MM.1S (cell line): Measurements from ENCODE around the gene C10orf95.

Experiments used
- DNase-seq: peaks from one replicate; pipeline ENCODE4 v3.0.0-alpha.2; 2015
- H2AFZ ChIP-seq: fragments of 300-600 bp; sonication (generic); 2 replicates; pipeline ENCODE4 v1.6.0; 2016; ENCODE audit warnings: antibody characterized with exemption, low read length
- H3F3A ChIP-seq: fragments of 300-600 bp; sonication (generic); 2 replicates; pipeline ENCODE4 v1.6.1; 2016; ENCODE audit warnings: mild to moderate bottlenecking, antibody characterized with exemption, low read length, moderate library complexity, mixed read lengths; ENCODE audit not compliant: insufficient read depth
- H3K27ac ChIP-seq: fragments of 300-600 bp; sonication (generic); 2 replicates; pipeline ENCODE4 v1.5.1; 2016; ENCODE audit warnings: mild to moderate bottlenecking, low read length
- H3K27me3 ChIP-seq: fragments of 300-600 bp; sonication (generic); replicated peaks from 2 replicates; pipeline ENCODE4 v1.6.0; 2016; ENCODE audit warnings: low read length; ENCODE audit not compliant: insufficient read depth
- H3K36me3 ChIP-seq: fragments of 300-600 bp; sonication (generic); replicated peaks from 2 replicates; pipeline ENCODE4 v1.6.1; 2016; ENCODE audit warnings: mild to moderate bottlenecking, low read length, mixed read lengths; ENCODE audit not compliant: insufficient read depth
- H3K4me1 ChIP-seq: fragments of 300-600 bp; sonication (generic); 2 replicates; pipeline ENCODE4 v1.6.1; 2016; ENCODE audit warnings: low read length, mixed read lengths
- H3K4me2 ChIP-seq: fragments of 300-600 bp; sonication (generic); 2 replicates; pipeline ENCODE4 v1.6.0; 2016; ENCODE audit warnings: low read depth, low read length
- H3K4me3 ChIP-seq: fragments of 300-600 bp; sonication (generic); 2 replicates; pipeline ENCODE4 v1.5.1; 2016; ENCODE audit warnings: low read length, mixed read lengths
- H3K79me2 ChIP-seq: fragments of 300-600 bp; sonication (generic); 2 replicates; pipeline ENCODE4 v1.6.1; 2016; ENCODE audit warnings: mixed run types, low read length, mixed read lengths
- H3K9ac ChIP-seq: fragments of 300-600 bp; sonication (generic); 2 replicates; pipeline ENCODE4 v1.6.1; 2016; ENCODE audit warnings: low read length, mixed read lengths
- H3K9me2 ChIP-seq: fragments of 300-600 bp; sonication (generic); replicated peaks from 2 replicates; pipeline ENCODE4 v1.6.1; 2016; ENCODE audit warnings: mild to moderate bottlenecking, low read length, mixed read lengths; ENCODE audit not compliant: insufficient read depth
- H3K9me3 ChIP-seq: fragments of 300-600 bp; sonication (generic); replicated peaks from 2 replicates; pipeline ENCODE4 v1.6.1; 2016; ENCODE audit warnings: mild to moderate bottlenecking, low read length, mixed read lengths; ENCODE audit not compliant: insufficient read depth
- H4K20me1 ChIP-seq: fragments of 300-600 bp; sonication (generic); 2 replicates; pipeline ENCODE4 v1.6.1; 2016; ENCODE audit warnings: mild to moderate bottlenecking, low read length, moderate library complexity, mixed read lengths; ENCODE audit not compliant: insufficient read depth
- CTCF ChIP-seq: fragments of 300-600 bp; sonication (generic); IDR thresholded peaks from 2 replicates; pipeline ENCODE4 v1.5.1; 2016; ENCODE audit warnings: antibody characterized with exemption, low read length, mixed read lengths
- EZH2 ChIP-seq: fragments of 300-600 bp; sonication (generic); optimal IDR thresholded peaks from 2 replicates; pipeline ENCODE3; 2017; ENCODE audit warnings: low read depth, mild to moderate bottlenecking, antibody characterized with exemption, low read length, mixed read lengths
- EZH2phosphoT487 ChIP-seq: fragments of 300-600 bp; sonication (generic); IDR thresholded peaks from 2 replicates; pipeline ENCODE4 v1.6.1; 2018; ENCODE audit warnings: antibody characterized with exemption, low read length

The C10orf95 gene

GRCh38 chr10:102401735-102402511, 49.4 kb downstream of the C10orf95 start:
- H4K20me1 ChIP-seq, result peaks cover 11% of the 10 kb centered on the region; the same call in 1 of the 2 replicates
- H3K9me3 ChIP-seq, result no peaks in the 10 kb centered on the region
- H3F3A ChIP-seq, result peaks cover 40% of the 10 kb centered on the region
- no peak for DNase-seq
- H3K4me2 ChIP-seq, result no peak overlapping the region
- no peaks in the 10 kb centered on the region for H3K9me2 ChIP-seq
- no peak overlapping the region for H2AFZ ChIP-seq
- H3K4me3 ChIP-seq, result no peak overlapping the region
- peaks cover 15% of the 10 kb centered on the region for H3K36me3 ChIP-seq
- H3K79me2 ChIP-seq, result peaks cover 28% of the 10 kb centered on the region
- peaks cover under 1% of the 10 kb centered on the region; the same call in 1 of the 2 replicates for H3K27me3 ChIP-seq
- no peak overlapping the region for H3K27ac ChIP-seq
- H3K4me1 ChIP-seq, result peaks cover 20% of the 10 kb centered on the region
- no peak overlapping the region for H3K9ac ChIP-seq
- TF ChIP-seq EZH2 (no peak), EZH2phosphoT487 (no peak), CTCF (no peak)

- Histone ChIP-seq H3K27me3 (no peaks in the 10 kb centered on the region; the same call in 1 of the 2 replicates), H3K4me2 (no peak overlapping the region), H2AFZ (no peak overlapping the region), H3K9me3 (no peaks in the 10 kb centered on the region), H3K36me3 (peaks cover 15% of the 10 kb centered on the region), H4K20me1 (peaks cover 11% of the 10 kb centered on the region; the same call in 1 of the 2 replicates), H3K27ac (no peak overlapping the region), H3K4me1 (peaks cover 24% of the 10 kb centered on the region), H3K9ac (no peak overlapping the region), H3K79me2 (peaks cover 35% of the 10 kb centered on the region), H3K9me2 (no peaks in the 10 kb centered on the region), H3F3A (peaks cover 45% of the 10 kb centered on the region), H3K4me3 (no peak overlapping the region)
- DNase-seq, result no peak
- TF ChIP-seq CTCF, result no peak
- no peak for TF ChIP-seq EZH2
- no peak for TF ChIP-seq EZH2phosphoT487
Measured at GRCh38 chr10:102401342-102401654, 50.0 kb downstream of the C10orf95 start.

GRCh38 chr10:102400598-102401341, 50.6 kb downstream of the C10orf95 start:
- Histone ChIP-seq H3K9ac (no peak overlapping the region), H3F3A (peaks cover 45% of the 10 kb centered on the region), H3K4me2 (no peak overlapping the region), H3K79me2 (peaks cover 40% of the 10 kb centered on the region), H2AFZ (no peak overlapping the region), H3K9me2 (no peaks in the 10 kb centered on the region), H3K36me3 (peaks cover 15% of the 10 kb centered on the region), H3K4me3 (no peak overlapping the region), H3K27ac (no peak overlapping the region), H3K4me1 (peaks cover 24% of the 10 kb centered on the region), H4K20me1 (peaks cover 11% of the 10 kb centered on the region; the same call in 1 of the 2 replicates), H3K27me3 (no peaks in the 10 kb centered on the region), H3K9me3 (no peaks in the 10 kb centered on the region)
- TF ChIP-seq EZH2 (no peak), CTCF (no peak), EZH2phosphoT487 (no peak)
- DNase-seq, result no peak
